Ecto neural progenitor cell (in vitro differentiated cells): ENCODE measurements around the gene PRKCD.

Experiments used
- DNase-seq: peaks from one replicate; pipeline ENCODE4 v3.0.0-alpha.2; 2018; ENCODE audit warnings: low spot score

The PRKCD gene

DNA sequence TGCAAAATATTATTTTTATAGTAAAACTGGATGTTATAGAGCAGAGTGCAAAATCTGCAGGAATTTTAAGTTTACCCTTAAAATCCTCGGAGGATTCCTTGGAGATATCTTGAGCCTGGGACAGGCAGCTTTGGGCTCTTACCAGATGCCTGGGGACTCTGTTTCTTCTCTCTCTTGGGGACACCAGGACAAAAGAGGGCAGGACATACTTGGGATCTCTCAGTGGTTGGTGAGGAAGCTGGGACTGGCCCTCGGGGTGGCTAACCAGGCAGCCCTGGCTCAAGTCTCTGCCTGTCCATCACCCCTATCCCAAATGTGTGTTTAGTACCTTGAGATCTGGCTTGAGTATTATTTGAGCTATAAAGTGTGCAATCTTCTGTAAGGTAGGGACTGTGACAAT, 56.2 kb downstream of the PRKCD start:
- DNase-seq = no peak

DNA sequence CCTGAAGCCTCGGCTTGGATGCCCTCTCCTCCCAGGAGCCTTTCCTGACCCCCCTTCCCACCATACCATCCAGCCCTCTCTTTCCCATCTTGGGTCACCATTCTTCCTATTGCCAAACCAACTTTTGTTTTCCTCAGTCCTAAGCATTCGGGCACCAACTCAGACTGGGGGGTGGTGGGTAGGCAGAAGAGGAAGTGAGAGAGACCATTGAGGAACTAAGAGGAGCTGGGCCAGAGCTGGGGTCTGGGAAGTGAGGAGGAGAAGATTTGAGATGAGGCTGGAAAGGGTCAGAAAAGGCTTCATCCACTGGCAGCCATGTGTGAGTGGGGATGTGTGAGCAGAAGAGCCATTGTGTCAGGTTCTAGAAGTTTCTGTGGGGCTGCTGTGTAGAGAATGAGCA, 57.1 kb downstream of the PRKCD start:
- no peak for DNase-seq

DNA sequence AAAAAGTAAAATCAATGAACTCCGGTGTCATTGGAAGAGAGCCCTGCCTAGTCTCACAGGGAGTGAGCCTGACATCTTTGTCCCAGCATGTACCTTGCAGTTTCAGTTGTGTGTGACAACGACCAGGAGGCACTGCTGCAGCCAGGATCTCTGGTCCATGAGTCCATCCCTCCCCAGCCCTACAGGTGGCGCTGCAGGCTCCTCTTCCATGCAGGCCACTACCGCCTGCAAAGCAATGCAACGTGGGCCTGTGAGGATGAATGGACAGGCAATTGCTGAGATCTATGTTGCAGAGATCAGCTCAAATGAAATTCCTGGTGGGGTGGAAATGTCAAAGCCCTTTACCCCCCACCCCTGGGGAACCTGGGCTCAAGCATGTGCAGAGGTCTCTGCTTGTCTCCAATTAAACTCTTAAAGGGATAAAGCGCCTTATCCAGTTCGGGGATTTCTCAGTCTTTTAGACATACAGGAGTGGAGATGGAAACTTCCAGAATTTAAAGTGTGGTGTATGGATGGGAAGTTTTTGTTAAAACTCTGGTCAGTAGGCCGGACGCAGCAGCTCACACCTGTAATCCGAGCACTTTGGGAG, 59.0 kb downstream of the PRKCD start:
- DNase-seq = peak; percentile 92

DNA sequence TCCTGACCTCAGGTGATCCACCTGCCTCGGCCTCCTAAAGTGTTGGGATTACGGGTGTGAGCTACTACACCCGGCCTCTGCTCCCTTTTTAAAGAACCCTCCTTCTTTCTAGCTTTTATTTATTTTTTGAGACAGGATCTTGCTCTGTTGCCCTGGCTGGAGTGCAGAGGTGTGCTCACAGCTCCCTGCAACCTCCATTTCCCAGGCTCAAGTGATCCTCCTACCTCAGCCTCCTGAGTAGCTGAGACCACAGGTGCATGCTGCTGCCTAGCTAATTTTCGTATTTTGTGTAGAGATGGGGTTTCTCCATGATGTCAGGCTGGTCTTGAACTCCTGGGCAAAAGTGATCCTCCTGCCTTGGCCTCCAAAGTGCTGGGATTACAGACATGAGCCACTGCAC, 60.3 kb downstream of the PRKCD start:
- DNase-seq = no peak

DNA sequence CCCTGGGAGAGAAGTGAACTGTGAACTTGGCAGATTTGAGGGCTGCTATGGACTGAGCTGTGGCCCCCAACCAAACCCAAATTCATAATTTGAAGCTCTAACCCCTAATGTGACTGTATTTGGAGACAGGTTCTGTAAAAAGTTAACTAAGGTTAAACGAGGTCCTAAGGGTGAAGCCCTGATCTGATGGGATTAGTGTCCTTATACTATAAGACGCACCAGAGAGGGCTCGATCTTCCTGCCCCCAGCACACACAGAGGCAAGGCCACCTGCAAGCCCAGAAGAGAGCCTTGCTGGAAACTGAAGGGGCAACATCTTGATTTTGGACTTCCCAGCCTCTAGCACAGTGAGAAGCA, 60.8 kb downstream of the PRKCD start:
- DNase-seq = no peak

DNA sequence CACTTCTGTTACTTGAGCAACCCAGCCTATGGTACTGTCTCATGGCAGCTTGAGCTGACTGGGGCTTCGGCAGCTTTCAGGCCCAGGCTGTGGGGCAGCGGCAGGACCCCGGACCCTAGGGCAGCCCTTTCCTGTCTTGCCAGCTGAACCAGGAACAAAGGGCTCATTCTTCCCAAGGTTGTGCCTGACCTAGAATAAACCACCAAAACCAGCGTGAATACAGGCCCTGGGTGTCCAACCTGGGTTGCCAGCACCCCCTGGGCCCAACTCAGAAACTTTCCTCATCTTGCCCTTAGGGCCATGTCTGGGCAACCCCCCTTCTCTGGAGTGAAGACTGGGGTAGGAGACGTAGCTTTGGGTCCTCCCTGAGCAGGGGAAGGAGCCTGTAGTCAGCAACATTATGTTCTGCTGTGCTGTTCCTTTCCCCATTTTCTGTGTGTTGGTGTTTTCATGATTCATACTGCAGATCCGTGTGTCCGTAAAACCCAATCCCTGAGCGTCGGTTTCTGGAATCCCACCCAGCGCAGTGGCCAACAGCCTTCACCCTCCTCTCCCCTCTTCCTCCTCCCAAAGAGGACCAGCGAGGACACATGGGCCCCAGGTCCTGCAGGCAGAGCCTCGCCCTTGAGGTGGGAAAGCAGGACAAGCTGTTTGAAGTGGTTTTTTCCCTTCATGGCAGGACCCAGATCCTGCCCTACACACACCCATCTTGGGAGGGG, 61.3 kb downstream of the PRKCD start:
- no peak for DNase-seq

DNA sequence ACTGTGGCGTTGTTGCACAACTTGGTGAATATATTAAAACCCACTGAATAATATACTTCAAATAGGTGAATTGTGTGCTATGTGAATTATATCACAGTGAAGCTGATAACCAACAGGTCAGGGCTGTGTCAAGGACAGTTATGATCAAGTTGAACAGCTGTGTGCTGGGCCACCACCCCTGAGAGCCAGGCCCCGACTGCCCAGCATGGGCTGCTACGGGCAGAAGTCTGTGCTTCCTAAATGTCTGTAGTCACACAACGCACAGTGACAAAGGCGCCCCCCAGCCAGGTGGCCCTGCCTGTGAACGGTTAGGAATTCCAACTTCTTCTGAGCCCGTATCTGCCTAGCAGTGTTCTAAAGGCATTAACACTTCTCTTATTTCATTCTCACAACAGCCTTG, 62.0 kb downstream of the PRKCD start:
- no peak for DNase-seq

DNA sequence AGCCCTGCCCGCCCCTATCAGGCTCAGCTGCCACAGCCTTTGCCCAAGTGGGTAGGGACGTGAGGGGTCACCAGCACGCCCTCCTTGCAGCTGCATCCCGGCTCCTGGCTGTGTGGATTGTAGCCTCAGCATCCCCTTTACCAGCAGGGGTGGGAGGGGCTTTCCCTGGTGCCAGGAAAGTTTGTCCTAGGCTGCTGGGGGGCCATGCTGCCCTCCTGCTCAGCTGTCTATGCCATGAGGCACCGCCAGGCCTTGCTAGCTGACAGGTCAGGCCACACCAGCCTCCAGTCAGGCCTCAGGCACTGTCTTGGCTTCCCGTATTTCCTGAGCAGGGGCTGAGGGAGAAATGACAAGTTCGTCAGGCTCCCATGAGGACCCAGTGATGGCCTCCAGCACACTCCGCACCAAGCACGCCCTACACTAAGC, 62.5 kb downstream of the PRKCD start:
- DNase-seq = no peak

DNA sequence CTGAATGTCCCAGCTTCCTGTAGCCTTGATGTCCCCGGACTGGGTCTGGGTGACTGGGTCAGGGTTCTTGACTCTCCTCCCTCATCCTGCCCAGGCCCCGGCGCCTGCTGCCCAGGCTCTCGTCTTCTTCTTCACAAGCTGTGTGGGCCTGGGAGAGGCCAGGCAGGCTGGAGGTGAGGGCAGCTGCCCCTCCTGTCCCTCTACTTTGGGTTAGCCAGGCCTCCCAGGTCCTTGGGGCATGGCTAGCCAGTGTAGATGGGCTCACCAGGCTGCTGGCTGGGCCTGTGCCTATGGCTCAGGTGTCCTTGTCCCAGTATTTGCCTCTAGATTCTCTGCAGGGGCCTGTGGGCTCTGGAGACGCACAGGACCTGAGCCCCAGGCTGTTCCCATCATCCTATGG, 63.0 kb downstream of the PRKCD start:
- DNase-seq = no peak

DNA sequence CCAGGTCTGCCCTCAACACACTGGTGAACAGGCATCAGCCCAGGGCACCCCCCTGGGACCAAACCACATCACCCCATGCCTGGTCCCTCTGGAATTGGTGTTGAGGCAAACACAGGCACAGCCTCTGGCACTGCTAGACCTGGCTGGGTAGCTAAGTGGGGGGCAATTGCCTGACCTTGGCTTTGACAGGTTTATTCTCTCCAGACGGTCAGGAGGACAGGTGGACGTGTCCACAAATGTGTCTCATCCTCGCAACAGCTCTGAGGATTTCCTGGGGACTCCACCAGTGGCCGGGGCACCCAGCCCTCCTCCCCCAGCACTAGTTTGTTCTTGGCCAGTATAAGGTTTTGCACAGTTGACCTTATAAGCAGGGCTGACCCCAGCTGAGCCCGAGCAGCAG, 63.5 kb downstream of the PRKCD start:
- DNase-seq = no peak

DNA sequence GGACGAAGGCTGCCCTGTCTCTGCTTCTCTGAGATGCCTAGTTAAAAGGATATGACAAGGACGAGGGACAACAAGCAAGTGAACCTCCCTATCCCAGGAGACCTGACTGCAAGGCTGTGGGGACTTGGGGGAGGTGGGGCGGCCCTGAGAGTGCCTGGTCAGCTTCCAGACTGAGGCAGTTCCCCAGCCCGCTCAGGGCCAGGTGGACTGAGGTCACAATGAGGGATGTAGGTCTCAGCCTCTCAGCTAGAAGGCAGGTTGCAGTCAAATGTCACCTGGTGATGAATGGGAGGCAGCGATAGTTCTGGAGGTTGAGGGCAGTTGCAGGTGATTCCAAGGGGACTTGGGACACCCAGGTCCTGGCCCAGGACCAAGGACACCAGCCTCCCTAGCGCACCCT, 64.2 kb downstream of the PRKCD start:
- DNase-seq = no peak

DNA sequence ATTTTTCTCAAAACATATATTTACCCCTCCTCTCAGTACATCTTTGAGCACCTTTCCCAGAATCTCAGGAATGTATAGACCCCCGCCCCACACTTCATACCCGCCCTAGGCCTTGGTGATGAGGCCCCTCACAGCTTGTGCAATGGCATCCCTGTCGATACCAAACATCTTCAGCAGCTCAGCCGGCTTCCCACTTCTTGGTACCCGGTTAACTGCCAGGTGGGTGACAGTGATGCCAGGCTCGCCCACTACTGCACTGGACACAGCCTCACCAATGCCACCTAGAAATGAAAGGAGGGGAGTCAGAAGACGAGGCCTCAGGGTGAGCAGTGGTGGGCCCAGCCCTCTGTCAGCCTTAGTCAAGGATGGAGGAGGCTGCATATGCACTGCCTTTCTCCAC, 64.6 kb downstream of the PRKCD start:
- DNase-seq = no peak

DNA sequence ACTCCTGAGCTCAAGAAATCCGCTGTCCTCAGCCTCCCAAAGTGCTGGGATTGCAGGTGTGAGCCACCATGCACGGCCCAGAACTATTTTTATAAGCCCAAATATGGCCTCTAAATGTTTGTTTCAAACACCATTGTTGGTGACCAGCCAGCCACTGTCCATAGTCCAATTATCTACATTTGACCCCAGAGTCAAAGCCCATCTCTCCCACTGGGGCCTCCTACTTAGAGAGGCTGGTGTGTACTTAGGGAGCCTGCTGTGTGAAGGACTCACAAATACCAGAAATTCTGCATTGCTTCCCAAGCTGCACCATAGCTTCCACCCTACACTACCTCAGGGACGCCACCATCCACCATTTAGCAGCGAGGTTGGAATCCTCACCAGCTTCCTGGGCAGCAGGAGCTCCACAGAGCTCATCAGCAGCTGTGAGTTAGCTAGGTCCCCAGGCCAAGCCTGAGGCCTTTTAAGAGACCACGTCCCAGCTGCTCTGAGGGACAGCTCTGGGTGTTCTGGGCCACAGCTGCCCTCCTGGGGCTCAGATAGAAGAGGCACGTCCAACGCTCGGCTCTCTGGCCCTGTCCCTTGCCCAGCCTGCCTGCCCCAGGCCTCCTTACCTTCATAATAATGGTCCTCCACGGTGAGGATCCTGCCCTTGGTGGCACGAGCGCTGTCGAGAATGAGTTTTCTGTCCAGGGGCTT, 65.3 kb downstream of the PRKCD start:
- no peak for DNase-seq

DNA sequence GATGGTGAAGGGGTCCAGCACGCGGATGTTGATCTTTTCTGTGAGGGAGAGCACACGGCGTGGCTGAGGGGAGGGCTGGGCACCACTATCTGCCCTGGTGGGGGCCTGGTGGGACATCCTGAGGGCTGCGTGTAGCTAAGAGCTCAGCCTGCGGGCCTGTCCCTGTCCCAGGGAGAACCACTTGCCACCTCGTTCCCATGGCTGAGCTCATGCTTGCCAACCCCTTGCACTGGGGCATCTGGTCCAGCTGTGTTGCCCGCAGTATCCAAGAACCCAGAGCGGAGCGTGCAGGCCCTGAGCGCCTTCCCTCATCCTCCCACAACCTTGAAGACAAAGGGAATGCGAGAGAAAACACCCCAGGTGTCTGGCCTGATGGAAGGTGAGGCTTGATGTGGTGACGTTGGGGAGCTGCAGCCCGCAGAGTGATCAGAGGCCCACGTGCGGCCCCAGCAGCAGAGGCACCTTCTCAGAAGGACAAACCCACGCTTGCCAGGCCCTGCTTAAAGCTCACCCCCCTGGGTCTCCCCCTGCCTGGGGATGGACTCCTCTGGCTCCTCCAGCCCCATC, 65.9 kb downstream of the PRKCD start:
- peak; percentile 30 for DNase-seq

DNA sequence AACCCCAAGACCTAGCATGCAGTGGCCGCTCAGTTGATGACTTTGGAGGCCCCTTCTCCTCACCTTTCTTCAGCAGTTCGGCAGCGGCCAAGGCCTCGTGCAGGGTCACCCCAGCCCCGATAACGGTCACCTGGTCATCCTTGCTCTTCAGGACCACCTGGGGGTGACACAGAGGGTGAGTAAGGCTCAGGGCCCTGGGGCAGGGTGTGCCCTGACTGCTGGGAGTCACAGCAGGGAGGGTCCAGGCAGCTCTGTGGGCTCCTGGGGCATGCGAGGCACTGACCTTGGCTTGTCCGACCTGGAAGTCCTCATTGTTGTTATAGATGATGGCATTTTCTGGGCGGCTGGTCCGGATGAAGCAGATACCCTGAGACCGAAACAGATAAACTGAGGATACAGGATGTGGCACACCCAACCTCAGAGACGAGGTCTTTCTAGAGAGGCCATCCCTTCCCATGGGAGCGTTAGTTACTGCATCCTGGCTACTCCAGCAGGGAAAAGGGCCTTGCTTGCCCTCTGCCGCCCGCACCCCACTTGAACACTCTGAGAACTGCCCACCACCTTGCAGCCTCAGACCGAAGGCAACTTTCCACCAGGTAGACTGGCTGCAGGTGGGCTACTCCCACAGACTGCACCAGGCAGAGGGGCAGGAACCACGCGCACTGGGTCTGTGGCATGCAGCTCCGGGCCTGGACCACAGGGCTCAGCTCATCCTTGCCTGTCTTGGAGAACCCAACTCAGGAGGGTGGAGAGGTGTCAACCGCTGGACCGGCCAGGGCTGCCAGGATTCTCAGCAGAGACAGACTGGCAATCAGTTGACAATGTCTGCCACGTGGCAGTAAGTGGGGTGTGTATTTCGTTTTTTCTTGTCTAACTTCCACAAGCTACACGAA, 67.2 kb downstream of the PRKCD start:
- peak; percentile 40 for DNase-seq

DNA sequence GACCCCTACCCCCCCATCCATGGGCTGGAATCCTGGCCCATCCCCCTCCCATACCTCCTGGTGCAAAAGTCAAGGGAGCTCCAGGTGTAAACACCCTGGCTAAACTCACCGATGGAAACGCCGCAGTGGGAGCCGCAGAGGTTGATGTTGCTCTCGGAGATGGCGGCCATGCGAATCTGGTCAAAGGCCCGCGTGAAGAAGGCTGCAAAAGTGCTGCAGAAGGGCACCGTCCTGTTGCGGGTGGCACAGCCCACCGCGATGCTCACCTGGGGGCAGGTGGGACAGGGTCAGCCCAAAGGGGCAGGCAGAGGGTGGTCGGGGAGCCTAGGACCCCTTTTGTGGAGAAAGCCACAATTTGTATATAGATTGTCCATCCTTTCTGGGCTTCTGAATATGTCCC, 68.2 kb downstream of the PRKCD start:
- no peak for DNase-seq

DNA sequence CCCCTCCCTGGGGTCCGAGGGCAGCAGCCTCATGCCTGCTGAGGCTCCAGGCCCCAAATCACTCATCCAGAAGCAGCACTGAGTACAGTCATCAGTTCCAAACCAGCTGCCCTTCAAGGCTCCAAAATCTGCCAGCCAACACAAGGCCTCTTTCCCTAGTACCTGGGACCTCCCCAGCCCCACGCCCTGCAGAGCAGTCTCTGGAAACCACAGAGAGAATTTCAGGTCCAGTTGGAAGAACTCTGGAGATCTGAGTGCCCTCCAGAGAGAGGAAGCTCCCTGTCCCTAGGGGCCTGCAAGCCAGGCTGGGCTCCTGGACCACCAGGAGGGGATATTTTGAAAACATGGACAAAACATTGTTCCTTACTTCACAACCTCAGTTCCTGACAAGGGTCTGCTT, 68.6 kb downstream of the PRKCD start:
- no peak for DNase-seq

DNA sequence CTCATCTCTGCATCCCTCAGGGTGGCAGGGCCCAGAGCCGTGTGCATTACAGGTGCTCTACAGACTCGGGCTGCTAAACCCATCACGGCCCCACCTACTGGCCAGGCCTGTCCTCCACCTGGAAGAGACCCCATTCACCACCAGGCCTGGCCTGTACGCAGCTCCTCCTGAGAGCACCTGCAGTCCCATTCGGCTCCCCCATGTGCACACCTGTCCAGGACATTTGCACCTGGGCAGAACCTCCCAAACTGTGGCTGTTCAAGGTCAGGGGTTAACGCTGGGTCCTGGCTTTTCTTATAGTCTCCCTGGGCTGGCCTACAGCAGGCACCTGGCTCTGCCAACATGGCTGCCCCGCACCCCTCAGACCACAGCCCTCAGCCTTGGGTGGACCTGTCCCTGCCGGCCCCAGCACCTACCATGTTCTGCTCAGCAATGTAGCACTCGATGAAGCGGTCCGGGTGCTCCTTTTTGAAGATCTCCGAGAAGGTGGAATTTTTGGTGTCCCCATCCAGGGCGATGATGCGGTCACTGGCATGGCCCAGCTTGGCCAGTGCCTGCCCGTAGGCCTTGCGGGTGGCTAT, 69.1 kb downstream of the PRKCD start:
- DNase-seq = no peak

DNA sequence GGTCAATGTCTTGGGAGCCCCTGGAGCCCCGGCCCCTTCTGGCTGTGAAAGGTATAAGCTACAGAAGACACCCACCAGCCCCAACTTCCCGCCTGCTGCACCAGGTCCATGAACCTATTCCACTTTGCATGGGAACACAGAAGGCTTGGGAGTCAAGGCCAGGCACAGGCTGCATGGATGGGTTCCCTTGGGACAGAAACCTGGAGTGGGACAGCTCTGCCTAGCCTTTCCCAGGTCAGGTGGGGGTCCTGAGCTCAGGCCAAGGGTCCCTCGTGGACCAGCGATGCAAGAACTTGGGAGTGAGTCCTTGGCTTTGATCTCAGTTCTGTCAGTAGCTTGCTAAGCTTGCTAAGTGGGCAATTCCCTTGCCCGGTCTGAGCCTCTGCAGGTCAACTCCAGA, 69.8 kb downstream of the PRKCD start:
- DNase-seq = no peak

DNA sequence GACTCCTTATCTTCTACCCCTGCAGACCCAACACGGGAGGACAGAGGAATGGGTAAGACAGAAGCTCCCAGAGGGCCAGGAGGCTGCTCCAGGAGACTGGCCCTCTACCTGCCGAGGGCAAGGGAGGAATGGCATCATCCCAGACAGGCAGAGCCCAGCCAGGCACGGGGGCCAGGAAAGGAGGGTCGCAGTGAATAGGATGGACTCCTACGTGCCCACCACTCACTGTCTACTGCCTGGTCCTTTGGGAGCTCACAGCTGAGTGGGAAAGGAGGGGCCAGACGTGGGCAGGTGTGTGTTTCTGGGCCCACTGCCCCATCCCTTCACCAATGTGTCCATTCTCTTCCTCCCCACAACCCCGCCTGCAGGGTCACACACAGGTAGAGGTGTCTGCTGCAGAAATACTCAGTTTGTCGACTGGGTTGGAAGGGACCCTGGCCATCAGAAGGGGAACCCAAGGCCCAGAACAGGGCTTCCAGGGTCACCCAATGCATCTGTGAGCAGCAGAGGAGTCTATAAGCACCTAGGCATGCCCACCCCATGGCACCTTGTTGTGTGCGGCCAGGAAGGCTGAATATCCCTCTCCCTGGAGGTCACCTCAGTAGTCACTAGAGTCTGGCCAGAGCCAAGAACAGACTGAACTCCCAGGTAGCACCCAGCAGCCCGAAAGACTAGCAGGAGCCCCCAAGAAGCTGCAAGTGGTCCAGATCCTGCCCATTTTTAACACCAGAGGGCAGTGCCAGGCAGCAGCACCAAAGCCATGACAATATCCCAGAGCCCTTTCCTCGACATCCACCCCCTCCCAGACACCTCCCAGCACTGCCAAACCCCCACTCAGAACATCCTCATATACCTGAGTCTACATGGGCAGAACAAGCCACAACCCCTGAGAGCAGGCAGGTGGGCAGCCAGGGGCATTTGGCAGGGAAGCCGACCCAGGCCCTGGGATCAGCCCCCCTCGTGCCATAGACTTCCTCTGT, 70.8 kb downstream of the PRKCD start:
- no peak for DNase-seq
